ENCODE results near the gene GTF3C1.

Gene GTF3C1

GRCh38 chr16:27514806-27515205 lies 34.9 kb downstream of the GTF3C1 start:
- Histone ChIP-seq H3K27me3 (ENCODE audit: control insufficient read depth, insufficient read depth, low read length) (no peaks in the 10 kb centered on the region), H3K36me3 (ENCODE audit: control insufficient read depth, insufficient read depth, low read length) (peaks cover 17% of the 10 kb centered on the region), H3K9ac (ENCODE audit: low read length) (no peak overlapping the region), H3K4me1 (ENCODE audit: control insufficient read depth, insufficient read depth, low read length) (no peaks in the 10 kb centered on the region), H3K9me3 (ENCODE audit: control insufficient read depth, low read length) (no peaks in the 10 kb centered on the region), H3K4me3 (ENCODE audit: low read length) (no peak overlapping the region)

DNA sequence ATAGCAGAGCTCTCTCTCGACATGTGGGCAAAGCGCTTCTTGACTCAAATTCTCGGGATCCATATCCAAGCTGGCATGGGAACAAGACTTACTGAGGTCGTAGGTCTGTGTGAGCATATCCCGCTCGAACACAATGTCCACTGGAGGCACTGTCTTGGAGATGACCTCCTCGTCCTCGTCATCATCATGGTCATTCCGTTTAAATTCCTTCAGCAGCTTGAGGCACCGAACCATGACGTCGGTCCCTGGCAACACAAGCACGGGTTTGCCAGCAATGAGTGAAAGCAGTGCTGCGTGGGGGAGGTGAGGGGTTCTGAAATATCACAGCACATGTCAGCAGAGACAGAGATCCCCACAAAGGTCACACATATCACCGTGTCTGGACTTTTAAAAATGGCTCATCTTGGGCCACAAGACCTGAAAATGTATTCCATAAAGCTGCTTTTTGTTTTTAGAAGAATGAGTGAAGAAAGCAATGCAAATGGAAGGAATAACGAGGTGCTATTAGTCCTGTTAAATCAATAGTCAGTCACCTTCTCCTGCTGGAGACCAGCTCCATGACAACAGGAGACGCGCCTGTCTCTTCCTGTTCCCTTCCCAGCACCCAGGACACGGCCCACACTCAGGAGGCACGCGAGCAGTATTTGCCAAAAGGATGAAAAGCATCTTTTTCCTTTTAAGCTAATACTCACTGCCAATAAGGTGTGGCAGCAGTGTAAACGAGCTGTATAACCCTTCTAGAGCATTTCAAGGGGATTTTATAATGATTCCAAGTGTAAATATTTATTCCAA lies 37.9 kb downstream of the GTF3C1 start:
- H3K9ac ChIP-seq (ENCODE audit: low read length) = no peak overlapping the region
- H3K27me3 ChIP-seq (ENCODE audit: control insufficient read depth, insufficient read depth, low read length) = no peaks in the 10 kb centered on the region
- H3K4me3 ChIP-seq (ENCODE audit: low read length) = no peak overlapping the region
- H3K9me3 ChIP-seq (ENCODE audit: control insufficient read depth, low read length) = no peaks in the 10 kb centered on the region
- H3K36me3 ChIP-seq (ENCODE audit: control insufficient read depth, insufficient read depth, low read length) = peaks cover 5% of the 10 kb centered on the region
- no peaks in the 10 kb centered on the region for H3K4me1 ChIP-seq (ENCODE audit: control insufficient read depth, insufficient read depth, low read length)

GRCh38 chr16:27508476-27508875 lies 41.2 kb downstream of the GTF3C1 start:
- Histone ChIP-seq H3K4me3 (ENCODE audit: low read length) (no peak overlapping the region), H3K36me3 (ENCODE audit: control insufficient read depth, insufficient read depth, low read length) (peaks cover 17% of the 10 kb centered on the region), H3K4me1 (ENCODE audit: control insufficient read depth, insufficient read depth, low read length) (no peaks in the 10 kb centered on the region), H3K9ac (ENCODE audit: low read length) (no peak overlapping the region), H3K9me3 (ENCODE audit: control insufficient read depth, low read length) (no peaks in the 10 kb centered on the region), H3K27me3 (ENCODE audit: control insufficient read depth, insufficient read depth, low read length) (no peaks in the 10 kb centered on the region)

DNA sequence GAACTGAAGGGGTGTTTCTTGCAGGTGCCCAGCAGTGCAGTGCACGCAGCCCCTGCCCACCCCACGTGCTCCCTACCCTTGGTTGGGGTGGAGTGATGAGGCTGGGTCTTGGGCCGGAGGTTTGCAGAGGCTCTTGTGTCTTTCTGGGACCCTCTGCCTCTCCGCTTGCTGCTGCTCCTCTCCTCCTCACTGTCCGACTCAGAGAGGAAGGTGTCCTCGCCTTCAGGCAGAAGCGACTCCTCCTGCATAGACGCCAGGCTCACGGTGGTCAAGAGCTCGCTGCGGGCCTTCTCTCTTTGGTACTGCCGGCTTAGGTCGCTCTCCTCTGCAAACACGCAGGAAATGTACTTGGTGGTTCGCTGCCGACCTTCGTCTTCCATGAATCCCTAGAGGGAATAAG lies 42.9 kb downstream of the GTF3C1 start:
- Histone ChIP-seq H3K4me1 (ENCODE audit: control insufficient read depth, insufficient read depth, low read length) (no peaks in the 10 kb centered on the region), H3K9ac (ENCODE audit: low read length) (no peak overlapping the region), H3K27me3 (ENCODE audit: control insufficient read depth, insufficient read depth, low read length) (no peaks in the 10 kb centered on the region), H3K36me3 (ENCODE audit: control insufficient read depth, insufficient read depth, low read length) (peaks cover 25% of the 10 kb centered on the region), H3K4me3 (ENCODE audit: low read length) (no peak overlapping the region), H3K9me3 (ENCODE audit: control insufficient read depth, low read length) (no peaks in the 10 kb centered on the region)

DNA sequence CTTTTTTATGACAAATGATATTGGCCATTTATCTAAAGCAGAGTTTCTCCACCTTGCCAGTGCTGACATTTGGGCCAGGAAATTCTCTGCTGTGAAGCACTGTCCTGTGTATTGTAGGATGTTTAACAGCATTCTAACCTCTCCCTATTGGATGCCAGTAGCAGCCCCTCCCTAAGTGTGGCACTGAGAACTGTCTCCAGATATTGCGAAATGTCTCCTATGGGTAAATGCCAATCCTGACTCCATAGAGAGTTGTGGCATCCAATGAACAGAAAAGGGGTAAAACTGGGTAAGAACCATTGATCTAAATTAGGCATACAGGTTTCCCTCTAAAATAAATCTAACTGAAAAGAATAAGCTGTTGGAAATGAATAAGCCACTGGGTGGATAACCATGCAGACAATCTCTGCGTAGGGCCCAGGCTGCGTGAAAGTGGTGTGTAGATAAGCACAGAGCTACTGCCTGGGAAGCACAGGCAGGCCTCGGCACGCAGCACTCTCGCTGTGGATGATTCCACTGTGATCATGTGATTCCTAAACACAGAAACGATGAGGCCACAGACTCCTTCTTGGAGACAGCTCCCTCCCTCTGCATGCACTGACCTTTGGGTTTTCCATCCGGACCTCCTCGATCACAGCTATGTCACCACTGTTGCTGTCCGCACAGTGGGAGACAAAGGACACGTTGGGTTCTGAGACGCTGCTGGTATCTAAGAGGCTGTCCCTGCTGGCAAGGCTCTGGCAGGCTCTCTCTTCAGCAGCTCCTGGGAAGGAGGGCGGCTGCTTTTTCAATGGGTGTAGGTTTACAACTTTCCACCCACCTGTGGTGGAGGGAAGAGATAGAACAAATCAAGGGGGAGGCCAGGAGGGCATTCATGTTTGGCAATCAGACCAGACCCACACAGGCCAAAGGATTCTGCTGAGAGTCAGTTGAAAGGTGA lies 44.1 kb downstream of the GTF3C1 start:
- Histone ChIP-seq H3K4me1 (ENCODE audit: control insufficient read depth, insufficient read depth, low read length) (no peaks in the 10 kb centered on the region), H3K9ac (ENCODE audit: low read length) (no peak overlapping the region), H3K9me3 (ENCODE audit: control insufficient read depth, low read length) (no peaks in the 10 kb centered on the region), H3K4me3 (ENCODE audit: low read length) (no peak overlapping the region), H3K36me3 (ENCODE audit: control insufficient read depth, insufficient read depth, low read length) (peaks cover 31% of the 10 kb centered on the region), H3K27me3 (ENCODE audit: control insufficient read depth, insufficient read depth, low read length) (no peaks in the 10 kb centered on the region)

GRCh38 chr16:27503662-27504061 lies 46.1 kb downstream of the GTF3C1 start:
- H3K36me3 ChIP-seq (ENCODE audit: control insufficient read depth, insufficient read depth, low read length) = peaks cover 31% of the 10 kb centered on the region
- H3K9me3 ChIP-seq (ENCODE audit: control insufficient read depth, low read length) = no peaks in the 10 kb centered on the region
- H3K4me1 ChIP-seq (ENCODE audit: control insufficient read depth, insufficient read depth, low read length) = no peaks in the 10 kb centered on the region
- no peaks in the 10 kb centered on the region for H3K27me3 ChIP-seq (ENCODE audit: control insufficient read depth, insufficient read depth, low read length)
- no peak overlapping the region for H3K9ac ChIP-seq (ENCODE audit: low read length)
- H3K4me3 ChIP-seq (ENCODE audit: low read length) = no peak overlapping the region

- Histone ChIP-seq H3K9me3 (ENCODE audit: control insufficient read depth, low read length) (no peaks in the 10 kb centered on the region), H3K9ac (ENCODE audit: low read length) (no peak overlapping the region), H3K36me3 (ENCODE audit: control insufficient read depth, insufficient read depth, low read length) (peaks cover 22% of the 10 kb centered on the region), H3K27me3 (ENCODE audit: control insufficient read depth, insufficient read depth, low read length) (no peaks in the 10 kb centered on the region), H3K4me3 (ENCODE audit: low read length) (no peak overlapping the region), H3K4me1 (ENCODE audit: control insufficient read depth, insufficient read depth, low read length) (no peaks in the 10 kb centered on the region)
Measured at GRCh38 chr16:27500801-27501200, 48.9 kb downstream of the GTF3C1 start.

DNA sequence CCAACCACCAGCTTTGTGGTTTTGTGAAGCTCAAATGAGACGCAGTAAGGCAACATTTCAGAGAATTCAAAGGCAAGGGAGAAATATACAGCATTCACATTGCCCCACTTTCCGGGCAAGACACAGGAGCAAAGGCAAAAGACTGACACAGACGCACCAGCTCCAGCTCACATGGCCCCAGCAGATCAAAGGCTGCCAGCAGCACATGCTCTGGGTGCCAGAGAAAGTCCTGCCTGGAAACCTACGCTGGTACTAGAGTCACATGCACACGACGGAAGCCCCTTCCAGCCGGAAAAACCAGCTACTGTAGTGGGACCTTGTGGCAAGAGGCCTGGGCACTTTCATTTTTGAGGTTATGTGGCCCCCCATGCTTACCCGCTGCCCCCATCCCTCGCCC lies 50.1 kb downstream of the GTF3C1 start:
- Histone ChIP-seq H3K9me3 (ENCODE audit: control insufficient read depth, low read length) (no peaks in the 10 kb centered on the region), H3K36me3 (ENCODE audit: control insufficient read depth, insufficient read depth, low read length) (peaks cover 13% of the 10 kb centered on the region), H3K27me3 (ENCODE audit: control insufficient read depth, insufficient read depth, low read length) (no peaks in the 10 kb centered on the region), H3K9ac (ENCODE audit: low read length) (no peak overlapping the region), H3K4me3 (ENCODE audit: low read length) (no peak overlapping the region), H3K4me1 (ENCODE audit: control insufficient read depth, insufficient read depth, low read length) (no peaks in the 10 kb centered on the region)

GRCh38 chr16:27498916-27499658 lies 50.6 kb downstream of the GTF3C1 start:
- H3K27me3 ChIP-seq (ENCODE audit: control insufficient read depth, insufficient read depth, low read length) = no peaks in the 10 kb centered on the region
- no peak overlapping the region for H3K9ac ChIP-seq (ENCODE audit: low read length)
- peaks cover 13% of the 10 kb centered on the region for H3K36me3 ChIP-seq (ENCODE audit: control insufficient read depth, insufficient read depth, low read length)
- H3K4me3 ChIP-seq (ENCODE audit: low read length) = no peak overlapping the region
- no peaks in the 10 kb centered on the region for H3K4me1 ChIP-seq (ENCODE audit: control insufficient read depth, insufficient read depth, low read length)
- H3K9me3 ChIP-seq (ENCODE audit: control insufficient read depth, low read length) = no peaks in the 10 kb centered on the region

DNA sequence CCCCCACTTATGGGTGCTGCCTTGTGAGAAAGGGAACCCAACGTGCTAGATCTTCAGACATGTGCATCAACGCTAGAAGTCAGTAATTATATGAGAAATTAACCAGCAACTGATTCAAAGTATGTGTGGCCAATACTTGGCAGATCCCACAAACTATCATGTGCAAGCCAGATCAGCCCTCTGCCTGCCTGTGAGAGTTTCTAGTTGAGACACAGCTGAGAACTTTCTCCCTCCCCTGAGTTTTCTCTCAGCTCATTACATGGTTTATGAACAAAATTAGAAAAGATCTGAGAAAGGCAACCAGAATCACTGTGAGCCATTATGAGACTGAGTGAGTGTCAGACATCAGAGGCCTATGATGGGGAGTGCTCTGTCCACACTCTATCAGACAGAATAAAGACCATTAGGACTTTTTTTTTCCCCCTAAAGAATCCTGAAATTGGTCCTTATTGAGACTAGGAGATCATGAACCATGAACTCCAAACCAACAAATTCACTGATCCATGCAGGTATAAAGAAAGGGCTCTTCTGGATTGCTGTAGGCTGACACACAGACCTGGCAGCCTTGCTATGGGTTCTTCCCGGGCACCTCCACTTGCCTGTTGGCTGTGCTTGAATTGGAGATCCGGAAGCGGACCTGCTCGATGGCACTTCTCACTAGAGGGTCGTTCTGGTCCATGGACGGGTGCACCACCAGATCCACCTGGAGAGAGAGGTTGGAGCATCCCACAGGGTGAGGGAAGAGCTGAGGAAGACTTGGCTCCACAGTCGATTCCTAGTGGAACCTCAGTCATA lies 51.5 kb downstream of the GTF3C1 start:
- no peaks in the 10 kb centered on the region for H3K27me3 ChIP-seq (ENCODE audit: control insufficient read depth, insufficient read depth, low read length)
- peaks cover 13% of the 10 kb centered on the region for H3K36me3 ChIP-seq (ENCODE audit: control insufficient read depth, insufficient read depth, low read length)
- H3K4me1 ChIP-seq (ENCODE audit: control insufficient read depth, insufficient read depth, low read length) = no peaks in the 10 kb centered on the region
- no peak overlapping the region for H3K9ac ChIP-seq (ENCODE audit: low read length)
- no peaks in the 10 kb centered on the region for H3K9me3 ChIP-seq (ENCODE audit: control insufficient read depth, low read length)
- no peak overlapping the region for H3K4me3 ChIP-seq (ENCODE audit: low read length)

DNA sequence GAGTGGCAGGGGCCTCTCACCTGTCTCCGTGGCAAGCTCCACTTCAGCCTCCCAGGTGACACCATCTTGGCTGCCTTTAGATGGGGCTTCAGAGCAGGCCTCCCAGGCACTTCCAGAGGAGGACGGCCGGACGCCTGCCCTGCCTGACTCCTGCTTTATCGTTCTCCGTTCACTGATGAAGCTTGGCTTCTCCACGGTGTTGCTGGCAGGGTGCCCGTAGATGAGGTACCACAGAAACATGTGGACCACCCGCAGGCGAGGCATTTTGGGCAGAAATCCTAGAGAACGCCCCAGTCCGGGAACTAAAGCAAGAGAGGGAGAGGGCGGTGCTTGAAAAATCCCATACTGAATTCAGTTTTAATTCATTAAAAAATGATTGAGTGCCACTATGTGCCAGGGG lies 54.5 kb downstream of the GTF3C1 start:
- H3K9ac ChIP-seq (ENCODE audit: low read length) = no peak overlapping the region
- H3K4me1 ChIP-seq (ENCODE audit: control insufficient read depth, insufficient read depth, low read length) = no peaks in the 10 kb centered on the region
- no peak overlapping the region for H3K4me3 ChIP-seq (ENCODE audit: low read length)
- H3K9me3 ChIP-seq (ENCODE audit: control insufficient read depth, low read length) = no peaks in the 10 kb centered on the region
- H3K36me3 ChIP-seq (ENCODE audit: control insufficient read depth, insufficient read depth, low read length) = no peaks in the 10 kb centered on the region
- H3K27me3 ChIP-seq (ENCODE audit: control insufficient read depth, insufficient read depth, low read length) = no peaks in the 10 kb centered on the region

All from mucosa of stomach (tissue), 1 donor.